HG03469 (cell line): ENCODE measurements around the gene TOPBP1.
"Not testable (repeated sequence)": the region's sequence is repeated elsewhere in the genome, so short reads cannot be mapped to it uniquely, and the experiment has no call there.

ENCODE experiments used
- ATAC-seq: cut with Tn5 transposase; IDR thresholded peaks from one replicate; pipeline ENCODE4 v1.9.1; 2021; ENCODE audit warnings: mild to moderate bottlenecking, moderate library complexity, moderate number of reproducible peaks; ENCODE audit not compliant: unreplicated experiment

The TOPBP1 gene

GRCh38 chr3:133661454-133662277 lies at the start of gene TOPBP1:
Gene TOPBP1, minus strand, starts transcription at chr3:133661941. Its CDS starts 814 bp downstream, at chr3:133661127.
- ATAC-seq = peak; percentile 72

GRCh38 chr3:133711013-133711412 lies 49.3 kb upstream of the TOPBP1 start:
- no peak for ATAC-seq

- no peak for ATAC-seq
These were observed 47.5 kb upstream of the TOPBP1 start for GRCh38 chr3:133709139-133709750.

GRCh38 chr3:133706033-133706432 lies 44.3 kb upstream of the TOPBP1 start:
- ATAC-seq = no peak

GRCh38 chr3:133703915-133704314 lies 42.2 kb upstream of the TOPBP1 start:
- no peak for ATAC-seq

- ATAC-seq = no peak
These were observed 40.0 kb upstream of the TOPBP1 start for GRCh38 chr3:133701435-133702358.

- no peak for ATAC-seq
These were observed 38.6 kb upstream of the TOPBP1 start for GRCh38 chr3:133700351-133700750.

- ATAC-seq = no peak
These were observed 38.2 kb upstream of the TOPBP1 start for GRCh38 chr3:133699903-133700302.

GRCh38 chr3:133699467-133699866 lies 37.7 kb upstream of the TOPBP1 start:
- ATAC-seq = no peak

- no peak for ATAC-seq
These were observed 36.2 kb upstream of the TOPBP1 start for GRCh38 chr3:133697960-133698359.

GRCh38 chr3:133695560-133696171 lies 33.9 kb upstream of the TOPBP1 start:
- ATAC-seq = no peak

GRCh38 chr3:133694288-133695268 lies 32.8 kb upstream of the TOPBP1 start:
- no peak for ATAC-seq

GRCh38 chr3:133693821-133694220 lies 32.1 kb upstream of the TOPBP1 start:
- no peak for ATAC-seq

GRCh38 chr3:133692759-133693158 lies 31.0 kb upstream of the TOPBP1 start:
- no peak for ATAC-seq

GRCh38 chr3:133691273-133692107 lies 29.7 kb upstream of the TOPBP1 start:
- ATAC-seq = no peak

GRCh38 chr3:133677993-133678392 lies 16.3 kb upstream of the TOPBP1 start:
- ATAC-seq = not testable (repeated sequence)

- ATAC-seq = no peak
These were observed 14.8 kb upstream of the TOPBP1 start for GRCh38 chr3:133676336-133677118.
